AG04450 (cell line): Measurements from ENCODE around the gene NOXA1. TPM values are rescaled to one million over a fixed set of nuclear protein-coding genes. Genes with fewer than 3 reads are reported as not detected.
"Not testable (repeated sequence)": the region's sequence is repeated elsewhere in the genome, so short reads cannot be mapped to it uniquely, and the experiment has no call there.

Experiments
- CTCF ChIA-PET: fragments of 300-600, 350-600 bp; formaldehyde crosslinking; extraction: SDS; loops from one replicate; lab custom pipeline; 2022; ENCODE audit warnings: antibody characterized with exemption, inconsistent platforms; lab: Charles Lee
- POLR2A ChIA-PET: fragments of 350-600 bp; formaldehyde crosslinking; extraction: SDS; loops from one replicate; lab custom pipeline; 2021; ENCODE audit warnings: antibody characterized with exemption, inconsistent platforms; lab: Yijun Ruan, JAX
- DNase-seq: peaks from one replicate; pipeline ENCODE4 v3.0.0-alpha.2; 2011; ENCODE audit warnings: low read depth, low spot score
- H3K27ac ChIP-seq: one replicate; pipeline ENCODE4 v1.5.1; 2012; ENCODE audit warnings: low read depth, low read length, control low read depth
- H3K27me3 ChIP-seq: one replicate; pipeline ENCODE4 v1.6.0; 2012; ENCODE audit warnings: low read length; ENCODE audit not compliant: control insufficient read depth, insufficient read depth
- H3K4me3 ChIP-seq: 2 replicates; pipeline ENCODE4 v1.5.1; 2011; ENCODE audit warnings: mild to moderate bottlenecking, low read depth, low read length, control low read depth
- H3K9me3 ChIP-seq: 2 replicates; pipeline ENCODE4 v1.5.1; 2012; ENCODE audit warnings: low read length; ENCODE audit not compliant: control insufficient read depth, insufficient read depth
- polyA plus RNA-seq: library from polyadenylated mRNA; depleted of rRNA; stranded (reverse); fragments of >200 nt; gene quantifications from 2 replicates; pipeline ENCODE4 v1.2.3, GENCODE V29; 2011
- TF ChIP-seq, protein P1 (sequence below): IDR thresholded peaks from 2 replicates; pipeline ENCODE4 v1.5.1; 2011; ENCODE audit warnings: low read depth, low read length, control low read depth, inconsistent platforms

NOXA1 gene
- polyA plus RNA-seq, 1 experiment = 0.06 TPM

DNA sequence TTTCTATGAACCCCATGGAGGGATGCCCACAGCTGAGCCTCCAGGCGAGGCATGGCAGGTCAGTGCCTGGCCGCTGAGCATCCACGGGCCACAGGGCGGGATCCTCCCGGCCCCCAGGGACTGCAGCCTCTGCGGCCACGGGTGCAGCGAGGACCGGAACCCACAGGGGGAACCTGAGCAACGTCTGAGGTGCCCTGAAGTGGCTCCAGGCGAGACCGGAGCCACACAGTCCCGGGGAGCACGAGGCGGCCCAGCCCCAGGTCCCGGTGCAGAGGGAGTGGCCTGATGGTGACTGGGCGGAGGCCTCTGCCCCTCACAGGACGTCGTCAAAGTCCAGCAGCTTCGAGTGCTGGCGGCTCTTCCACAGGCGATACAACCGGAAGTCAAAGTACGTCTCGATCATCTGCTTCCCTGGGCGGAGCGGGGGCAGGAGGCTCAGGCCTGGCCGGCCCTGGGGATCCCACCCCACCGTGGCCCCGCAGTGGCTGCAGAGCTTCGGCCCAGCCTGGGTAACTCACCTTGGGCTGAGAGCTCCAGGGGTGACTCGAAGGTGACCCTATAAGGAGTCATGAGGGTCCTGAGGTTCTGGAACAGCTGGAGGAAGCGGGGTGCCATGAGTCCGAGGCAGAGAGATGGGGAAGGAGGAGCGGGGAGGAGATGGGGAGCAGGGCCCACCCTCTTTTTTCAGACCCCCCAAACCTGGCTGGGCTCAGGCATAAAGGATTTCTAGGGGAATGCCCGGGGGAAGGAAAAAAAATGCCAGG lies 26.1 kb downstream of the NOXA1 start:
- DNase-seq = no peak

DNA sequence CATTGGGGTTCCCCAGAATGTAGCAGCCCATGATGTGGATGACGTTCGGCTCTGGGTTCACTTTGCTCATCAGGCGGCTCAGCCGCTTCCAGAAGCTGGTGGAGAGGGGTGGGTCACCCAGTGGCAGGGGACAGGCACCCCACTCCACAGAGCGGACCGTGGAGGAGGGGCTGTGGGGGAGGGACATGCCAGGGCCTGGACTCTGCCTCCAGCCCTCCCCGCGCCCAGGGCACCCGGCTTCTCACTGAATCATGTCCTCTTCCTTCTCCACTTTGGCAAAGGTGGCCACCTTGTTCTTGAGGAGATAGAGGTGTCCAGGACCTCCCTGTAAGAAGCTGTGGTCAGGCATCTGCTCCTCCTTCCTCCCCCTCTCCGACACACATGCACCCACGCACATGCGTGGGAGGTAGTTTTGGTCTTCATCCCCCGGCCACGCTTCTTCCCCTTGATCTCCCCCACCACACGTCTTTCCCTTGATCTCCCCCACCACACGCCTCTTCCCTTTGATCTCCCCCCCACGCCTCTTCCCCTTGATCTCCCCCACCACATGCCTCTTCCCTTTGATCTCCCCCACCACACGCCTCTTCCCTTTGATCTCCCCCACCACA lies 26.8 kb downstream of the NOXA1 start:
- ChIA-PET CTCF (no interaction called here), POLR2A (no interaction called here)
- no peak for DNase-seq
- no peaks in the 10 kb centered on the region for H3K27me3 ChIP-seq
- H3K4me3 ChIP-seq = no peak overlapping the region
- TF ChIP-seq, protein P1, sequence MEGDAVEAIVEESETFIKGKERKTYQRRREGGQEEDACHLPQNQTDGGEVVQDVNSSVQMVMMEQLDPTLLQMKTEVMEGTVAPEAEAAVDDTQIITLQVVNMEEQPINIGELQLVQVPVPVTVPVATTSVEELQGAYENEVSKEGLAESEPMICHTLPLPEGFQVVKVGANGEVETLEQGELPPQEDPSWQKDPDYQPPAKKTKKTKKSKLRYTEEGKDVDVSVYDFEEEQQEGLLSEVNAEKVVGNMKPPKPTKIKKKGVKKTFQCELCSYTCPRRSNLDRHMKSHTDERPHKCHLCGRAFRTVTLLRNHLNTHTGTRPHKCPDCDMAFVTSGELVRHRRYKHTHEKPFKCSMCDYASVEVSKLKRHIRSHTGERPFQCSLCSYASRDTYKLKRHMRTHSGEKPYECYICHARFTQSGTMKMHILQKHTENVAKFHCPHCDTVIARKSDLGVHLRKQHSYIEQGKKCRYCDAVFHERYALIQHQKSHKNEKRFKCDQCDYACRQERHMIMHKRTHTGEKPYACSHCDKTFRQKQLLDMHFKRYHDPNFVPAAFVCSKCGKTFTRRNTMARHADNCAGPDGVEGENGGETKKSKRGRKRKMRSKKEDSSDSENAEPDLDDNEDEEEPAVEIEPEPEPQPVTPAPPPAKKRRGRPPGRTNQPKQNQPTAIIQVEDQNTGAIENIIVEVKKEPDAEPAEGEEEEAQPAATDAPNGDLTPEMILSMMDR = no peak
- H3K9me3 ChIP-seq = no peaks in the 10 kb centered on the region; the same call in 1 of the 2 replicates
- no peak overlapping the region for H3K27ac ChIP-seq

More for the DNA sequence above, 26.1 kb downstream of the NOXA1 start:
- H3K9me3 ChIP-seq = no peaks in the 10 kb centered on the region; the same call in 1 of the 2 replicates
- H3K27ac ChIP-seq = no peak overlapping the region
- TF ChIP-seq, protein P1 = no peak
- H3K27me3 ChIP-seq = no peaks in the 10 kb centered on the region
- H3K4me3 ChIP-seq = no peak overlapping the region
- POLR2A ChIA-PET = no interaction called here
- CTCF ChIA-PET = no interaction called here

DNA sequence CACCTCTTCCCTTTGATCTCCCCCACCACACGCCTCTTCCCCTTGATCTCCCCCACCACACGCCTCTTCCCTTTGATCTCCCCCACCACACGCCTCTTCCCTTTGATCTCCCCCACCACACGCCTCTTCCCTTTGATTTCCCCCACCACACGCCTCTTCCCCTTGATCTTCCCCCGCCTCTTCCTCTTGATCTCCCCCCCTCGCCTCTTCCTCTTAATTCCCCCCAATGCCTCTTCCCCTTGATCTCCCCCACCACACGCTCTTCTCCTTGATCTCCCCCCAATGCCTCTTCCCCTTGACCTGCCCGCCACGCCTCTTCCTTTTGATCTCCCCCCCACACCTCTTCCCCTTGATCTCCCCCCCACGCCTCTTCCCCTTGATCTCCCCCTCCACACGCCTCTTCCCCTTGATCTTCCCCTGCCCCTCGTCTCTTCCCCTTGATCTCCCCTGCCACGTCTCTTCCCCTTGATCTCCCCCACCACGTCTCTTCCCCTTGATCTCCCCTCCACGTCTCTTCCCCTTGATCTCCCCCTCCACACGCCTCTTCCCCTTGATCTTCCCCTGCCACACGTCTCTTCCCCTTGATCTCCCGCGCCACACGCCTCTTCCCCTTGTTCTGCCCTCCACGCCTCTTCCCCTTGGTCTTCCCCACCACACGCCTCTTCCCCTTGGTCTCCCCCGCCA lies 27.5 kb downstream of the NOXA1 start:
- CTCF ChIA-PET = not testable (repeated sequence)

DNA sequence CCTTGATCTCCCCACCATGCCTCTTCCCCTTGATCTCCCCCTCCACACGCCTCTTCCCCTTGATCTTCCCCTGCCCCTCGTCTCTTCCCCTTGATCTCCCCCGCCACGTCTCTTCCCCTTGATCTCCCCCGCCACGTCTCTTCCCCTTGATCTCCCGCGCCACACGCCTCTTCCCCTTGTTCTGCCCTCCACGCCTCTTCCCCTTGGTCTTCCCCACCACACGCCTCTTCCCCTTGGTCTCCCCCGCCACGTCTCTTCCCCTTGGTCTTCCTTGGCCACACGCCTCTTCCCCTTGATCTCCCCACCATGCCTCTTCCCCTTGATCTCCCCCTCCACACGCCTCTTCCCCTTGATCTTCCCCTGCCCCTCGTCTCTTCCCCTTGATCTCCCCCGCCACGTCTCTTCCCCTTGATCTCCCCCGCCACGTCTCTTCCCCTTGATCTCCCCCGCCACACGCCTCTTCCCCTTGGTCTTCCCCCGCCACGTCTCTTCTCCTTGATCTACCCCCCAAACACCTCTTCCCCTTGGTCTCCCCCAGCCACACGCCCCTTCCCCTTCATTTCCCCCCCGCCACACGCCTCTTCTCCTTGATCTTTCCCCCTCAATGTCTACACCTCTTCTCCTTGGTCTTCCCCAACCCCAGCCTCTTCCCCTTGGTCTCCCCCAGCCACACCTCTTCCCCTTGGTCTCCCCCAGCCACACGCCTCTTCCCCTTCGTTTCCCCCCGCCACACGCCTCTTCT lies 28.2 kb downstream of the NOXA1 start:
- CTCF ChIA-PET, H3K27ac ChIP-seq, POLR2A ChIA-PET, H3K27me3 ChIP-seq, H3K9me3 ChIP-seq, H3K4me3 ChIP-seq, DNase-seq: not testable (repeated sequence)

More for the DNA sequence above, 27.5 kb downstream of the NOXA1 start:
- DNase-seq, H3K27ac ChIP-seq, POLR2A ChIA-PET, H3K27me3 ChIP-seq, H3K9me3 ChIP-seq, H3K4me3 ChIP-seq: not testable (repeated sequence)

DNA sequence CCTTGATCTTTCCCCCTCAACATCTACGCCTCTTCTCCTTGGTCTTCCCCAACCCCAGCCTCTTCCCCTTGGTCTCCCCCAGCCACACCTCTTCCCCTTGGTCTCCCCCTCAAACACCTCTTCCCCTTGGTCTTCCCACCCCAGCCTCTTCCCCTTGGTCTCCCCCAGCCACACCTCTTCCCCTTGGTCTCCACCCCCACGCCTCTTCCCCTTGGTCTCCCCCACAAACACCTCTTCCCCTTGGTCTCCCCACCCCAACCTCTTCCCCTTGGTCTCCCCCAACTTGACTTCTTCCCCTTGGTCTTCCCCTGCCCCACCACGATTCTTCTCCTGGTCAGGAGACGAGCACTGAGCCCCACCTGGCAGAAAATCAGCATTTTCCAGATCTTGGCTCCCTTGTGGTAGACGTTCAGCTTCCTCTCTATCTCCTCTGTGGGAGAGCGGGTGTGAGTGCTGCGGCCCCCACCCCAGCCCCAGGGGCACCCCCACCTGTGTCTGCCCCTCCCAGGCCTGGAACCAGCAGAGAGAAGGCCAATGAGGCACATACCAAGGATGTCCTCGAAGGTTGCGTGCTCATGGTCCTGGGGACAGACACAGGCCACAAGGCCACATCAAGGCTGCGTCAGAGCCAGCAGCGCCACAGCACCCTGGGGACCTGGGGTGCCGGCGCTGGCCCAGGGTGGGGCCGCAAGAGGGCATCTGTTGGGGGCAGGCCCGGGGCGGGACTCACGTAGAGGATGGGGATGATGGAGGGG lies 29.0 kb downstream of the NOXA1 start:
- no peak overlapping the region for H3K4me3 ChIP-seq
- no peak overlapping the region for H3K27ac ChIP-seq
- no peaks in the 10 kb centered on the region; the same call in 1 of the 2 replicates for H3K9me3 ChIP-seq
- no peak for DNase-seq
- POLR2A ChIA-PET = no interaction called here
- TF ChIP-seq, protein P1 = no peak
- H3K27me3 ChIP-seq = no peaks in the 10 kb centered on the region
- CTCF ChIA-PET = no interaction called here
